Hepatocyte (in vitro differentiated cells): ENCODE measurements around the gene CYGB.

Source experiments
- EZH2 ChIP-seq: fragments of 200-600 bp; sonication (generic); IDR thresholded peaks from 2 replicates; pipeline ENCODE4 v1.6.1; 2016; ENCODE audit warnings: antibody characterized with exemption, mild to moderate bottlenecking, borderline replicate concordance
- EZH2phosphoT487 ChIP-seq: fragments of 200-600 bp; sonication (generic); IDR thresholded peaks from one replicate; pipeline ENCODE4 v1.6.1; 2018; ENCODE audit warnings: antibody characterized with exemption, mild to moderate bottlenecking, low read depth, moderate library complexity; ENCODE audit not compliant: unreplicated experiment, severe bottlenecking
- TF ChIP-seq, protein P1 (sequence below): fragments of 200-600 bp; sonication (generic); IDR thresholded peaks from 2 replicates; pipeline ENCODE4 v1.5.1; 2016; ENCODE audit warnings: antibody characterized with exemption, mild to moderate bottlenecking; ENCODE audit not compliant: poor library complexity

- TF ChIP-seq, protein P1, sequence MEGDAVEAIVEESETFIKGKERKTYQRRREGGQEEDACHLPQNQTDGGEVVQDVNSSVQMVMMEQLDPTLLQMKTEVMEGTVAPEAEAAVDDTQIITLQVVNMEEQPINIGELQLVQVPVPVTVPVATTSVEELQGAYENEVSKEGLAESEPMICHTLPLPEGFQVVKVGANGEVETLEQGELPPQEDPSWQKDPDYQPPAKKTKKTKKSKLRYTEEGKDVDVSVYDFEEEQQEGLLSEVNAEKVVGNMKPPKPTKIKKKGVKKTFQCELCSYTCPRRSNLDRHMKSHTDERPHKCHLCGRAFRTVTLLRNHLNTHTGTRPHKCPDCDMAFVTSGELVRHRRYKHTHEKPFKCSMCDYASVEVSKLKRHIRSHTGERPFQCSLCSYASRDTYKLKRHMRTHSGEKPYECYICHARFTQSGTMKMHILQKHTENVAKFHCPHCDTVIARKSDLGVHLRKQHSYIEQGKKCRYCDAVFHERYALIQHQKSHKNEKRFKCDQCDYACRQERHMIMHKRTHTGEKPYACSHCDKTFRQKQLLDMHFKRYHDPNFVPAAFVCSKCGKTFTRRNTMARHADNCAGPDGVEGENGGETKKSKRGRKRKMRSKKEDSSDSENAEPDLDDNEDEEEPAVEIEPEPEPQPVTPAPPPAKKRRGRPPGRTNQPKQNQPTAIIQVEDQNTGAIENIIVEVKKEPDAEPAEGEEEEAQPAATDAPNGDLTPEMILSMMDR: peak; percentile 42
- peak; percentile 77 for TF ChIP-seq EZH2phosphoT487
- TF ChIP-seq EZH2: peak; percentile 82
Observed at GRCh38 chr17:76585649-76586593, 48.4 kb upstream of the CYGB start, which contains the start of gene ST6GALNAC2.
